Astrocyte (in vitro differentiated cells and primary cell): ENCODE data around the gene TK1. TPM values are rescaled to one million over a fixed set of nuclear protein-coding genes. Genes with fewer than 3 reads are reported as not detected.

Experiments used
- DNase-seq: peaks from one replicate; pipeline ENCODE4 v3.0.0-alpha.2; 2010; ENCODE audit warnings: low read depth
- FAIRE-seq: peaks from 2 replicates; lab custom pipeline; 2011; peaks lifted over from hg19 to GRCh38; lab: Jason Lieb, UNC
- H2AFZ ChIP-seq: 2 replicates; pipeline ENCODE4 v1.6.0; 2012; ENCODE audit warnings: low read depth, low read length, inconsistent platforms
- H3K27ac ChIP-seq: 2 replicates; pipeline ENCODE4 v1.5.1; 2011; ENCODE audit warnings: low read depth, low read length, inconsistent platforms
- H3K27me3 ChIP-seq: 2 replicates; pipeline ENCODE4 v1.6.0; 2011; ENCODE audit warnings: low read length, inconsistent platforms; ENCODE audit not compliant: insufficient read depth
- H3K36me3 ChIP-seq: 2 replicates; pipeline ENCODE4 v1.5.1; 2011; ENCODE audit warnings: low read length, inconsistent platforms; ENCODE audit not compliant: insufficient read depth
- H3K4me1 ChIP-seq: 2 replicates; pipeline ENCODE4 v1.5.1; 2011; ENCODE audit warnings: low read length, inconsistent platforms; ENCODE audit not compliant: insufficient read depth
- H3K4me2 ChIP-seq: 2 replicates; pipeline ENCODE4 v1.6.0; 2012; ENCODE audit warnings: low read length, inconsistent platforms
- H3K4me3 ChIP-seq: 2 replicates; pipeline ENCODE4 v1.5.1; 2011; ENCODE audit warnings: low read depth, mild to moderate bottlenecking, low read length, inconsistent platforms; ENCODE audit not compliant: insufficient read depth
- H3K79me2 ChIP-seq: 2 replicates; pipeline ENCODE4 v1.6.0; 2012; ENCODE audit warnings: mild to moderate bottlenecking, low read length, inconsistent platforms; ENCODE audit not compliant: insufficient read depth
- H3K9ac ChIP-seq: 2 replicates; pipeline ENCODE4 v1.6.0; 2012; ENCODE audit warnings: mild to moderate bottlenecking, low read length, inconsistent platforms
- H3K9me3 ChIP-seq: 2 replicates; pipeline ENCODE4 v1.5.1; 2012; ENCODE audit warnings: low read depth, mild to moderate bottlenecking, low read length, inconsistent platforms; ENCODE audit not compliant: insufficient read depth
- H4K20me1 ChIP-seq: 2 replicates; pipeline ENCODE4 v1.6.0; 2012; ENCODE audit warnings: low read length, inconsistent platforms; ENCODE audit not compliant: insufficient read depth
- H3K27ac Mint-ChIP-seq: one replicate; pipeline ENCODE4 v1.8.0; 2021; ENCODE audit warnings: mild to moderate bottlenecking, mixed read lengths; ENCODE audit not compliant: unreplicated experiment
- H3K27me3 Mint-ChIP-seq: one replicate; pipeline ENCODE4 v1.8.0; 2021; ENCODE audit warnings: low read depth, mixed read lengths; ENCODE audit not compliant: unreplicated experiment
- H3K36me3 Mint-ChIP-seq: one replicate; pipeline ENCODE4 v1.8.0; 2021; ENCODE audit warnings: low read depth, mixed read lengths; ENCODE audit not compliant: unreplicated experiment
- H3K4me1 Mint-ChIP-seq: one replicate; pipeline ENCODE4 v1.8.0; 2021; ENCODE audit warnings: low read depth, mixed read lengths; ENCODE audit not compliant: unreplicated experiment
- H3K4me3 Mint-ChIP-seq: one replicate; pipeline ENCODE4 v1.8.0; 2021; ENCODE audit warnings: mild to moderate bottlenecking, moderate library complexity, mixed read lengths; ENCODE audit not compliant: unreplicated experiment
- H3K9me3 Mint-ChIP-seq: one replicate; pipeline ENCODE4 v1.8.0; 2021; ENCODE audit warnings: mild to moderate bottlenecking, mixed read lengths; ENCODE audit not compliant: unreplicated experiment
- CTCF ChIP-seq: IDR thresholded peaks from 2 replicates; pipeline ENCODE4 v1.5.1; 2011; ENCODE audit warnings: low read depth, mild to moderate bottlenecking, inconsistent platforms, low read length, moderate library complexity; ENCODE audit not compliant: insufficient read depth
- EZH2 ChIP-seq: IDR thresholded peaks from 2 replicates; pipeline ENCODE4 v1.6.1; 2012; ENCODE audit warnings: mild to moderate bottlenecking, low read length, inconsistent platforms; ENCODE audit not compliant: insufficient read depth
- total RNA-seq: library from RNA; stranded (reverse); gene quantifications from 2 replicates; pipeline ENCODE4 v1.2.1, GENCODE V29; 2021

TK1 gene
- total RNA-seq, 1 donor from 2014 or later, result 7.5 TPM

- Histone ChIP-seq H3K4me3 (no peak overlapping the region), H4K20me1 (no peaks in the 10 kb centered on the region), H3K4me2 (no peak overlapping the region), H3K9me3 (no peaks in the 10 kb centered on the region), H3K79me2 (no peaks in the 10 kb centered on the region), H3K27me3 (peaks cover 9% of the 10 kb centered on the region), H2AFZ (no peak overlapping the region), H3K27ac (no peak overlapping the region), H3K36me3 (no peaks in the 10 kb centered on the region), H3K9ac (no peak overlapping the region), H3K4me1 (peaks cover 11% of the 10 kb centered on the region)
- Mint-ChIP-seq H3K36me3 (peaks cover 4% of the 10 kb centered on the region), H3K9me3 (no peaks in the 10 kb centered on the region), H3K27ac (no peak overlapping the region), H3K4me3 (no peak overlapping the region), H3K27me3 (peaks cover 5% of the 10 kb centered on the region), H3K4me1 (peaks cover 2% of the 10 kb centered on the region)
- FAIRE-seq (no peak), DNase-seq (no peak)
- TF ChIP-seq CTCF (no peak), EZH2 (no peak)
Observed at GRCh38 chr17:78125976-78126894, 60.6 kb downstream of the TK1 start.

GRCh38 chr17:78125138-78125913 is 61.5 kb downstream of the TK1 start:
- TF ChIP-seq CTCF (no peak), EZH2 (no peak)
- Histone ChIP-seq H3K9ac (no peak overlapping the region), H3K4me2 (no peak overlapping the region), H3K4me1 (peaks cover 11% of the 10 kb centered on the region), H3K79me2 (no peaks in the 10 kb centered on the region), H3K4me3 (no peak overlapping the region), H2AFZ (no peak overlapping the region), H3K27me3 (peaks cover 9% of the 10 kb centered on the region), H4K20me1 (no peaks in the 10 kb centered on the region), H3K36me3 (no peaks in the 10 kb centered on the region), H3K27ac (no peak overlapping the region), H3K9me3 (no peaks in the 10 kb centered on the region)
- no peaks in the 10 kb centered on the region for H3K9me3 Mint-ChIP-seq
- H3K4me1 Mint-ChIP-seq, result peaks cover 2% of the 10 kb centered on the region
- DNase-seq (no peak), FAIRE-seq (no peak)
- H3K4me3 Mint-ChIP-seq, result no peak overlapping the region
- H3K27ac Mint-ChIP-seq, result no peak overlapping the region
- peaks cover 4% of the 10 kb centered on the region for H3K36me3 Mint-ChIP-seq
- H3K27me3 Mint-ChIP-seq, result no peaks in the 10 kb centered on the region
